Ishikawa (cell line): ENCODE data around the gene MBTPS1.

Experiments used
- CEBPB ChIP-seq: IDR thresholded peaks from 2 replicates; pipeline ENCODE4 v1.6.1; 2012
- CREB1 ChIP-seq: IDR thresholded peaks from 2 replicates; pipeline ENCODE4 v1.6.1; 2012; ENCODE audit warnings: low read depth
- EP300 ChIP-seq: IDR thresholded peaks from 2 replicates; pipeline ENCODE4 v1.6.1; 2012; ENCODE audit warnings: borderline replicate concordance
- FOXM1 ChIP-seq: IDR thresholded peaks from 2 replicates; pipeline ENCODE4 v1.6.1; 2012; ENCODE audit warnings: low read depth, borderline replicate concordance
- NFIC ChIP-seq: IDR thresholded peaks from 2 replicates; pipeline ENCODE4 v1.6.1; 2012
- RAD21 ChIP-seq: IDR thresholded peaks from 2 replicates; pipeline ENCODE4 v1.6.1; 2012; ENCODE audit warnings: low read depth
- TCF12 ChIP-seq: IDR thresholded peaks from 2 replicates; pipeline ENCODE4 v1.6.1; 2012; ENCODE audit warnings: low read depth
- TEAD4 ChIP-seq: IDR thresholded peaks from 2 replicates; pipeline ENCODE4 v1.6.1; 2012
- YY1 ChIP-seq: IDR thresholded peaks from 2 replicates; pipeline ENCODE4 v1.6.1; 2012; ENCODE audit warnings: low read depth
- ZBTB7A ChIP-seq: IDR thresholded peaks from 2 replicates; pipeline ENCODE4 v1.6.1; 2012; ENCODE audit warnings: low read depth
- TF ChIP-seq, protein P1 (sequence below): IDR thresholded peaks from 2 replicates; pipeline ENCODE4 v1.6.1; 2012
- TF ChIP-seq, protein P2 (sequence below): IDR thresholded peaks from 2 replicates; pipeline ENCODE4 v1.6.1; 2012; ENCODE audit warnings: low read depth, mild to moderate bottlenecking
- TF ChIP-seq, protein P3 (sequence below): IDR thresholded peaks from 2 replicates; pipeline ENCODE4 v1.6.1; 2012

MBTPS1 gene

DNA sequence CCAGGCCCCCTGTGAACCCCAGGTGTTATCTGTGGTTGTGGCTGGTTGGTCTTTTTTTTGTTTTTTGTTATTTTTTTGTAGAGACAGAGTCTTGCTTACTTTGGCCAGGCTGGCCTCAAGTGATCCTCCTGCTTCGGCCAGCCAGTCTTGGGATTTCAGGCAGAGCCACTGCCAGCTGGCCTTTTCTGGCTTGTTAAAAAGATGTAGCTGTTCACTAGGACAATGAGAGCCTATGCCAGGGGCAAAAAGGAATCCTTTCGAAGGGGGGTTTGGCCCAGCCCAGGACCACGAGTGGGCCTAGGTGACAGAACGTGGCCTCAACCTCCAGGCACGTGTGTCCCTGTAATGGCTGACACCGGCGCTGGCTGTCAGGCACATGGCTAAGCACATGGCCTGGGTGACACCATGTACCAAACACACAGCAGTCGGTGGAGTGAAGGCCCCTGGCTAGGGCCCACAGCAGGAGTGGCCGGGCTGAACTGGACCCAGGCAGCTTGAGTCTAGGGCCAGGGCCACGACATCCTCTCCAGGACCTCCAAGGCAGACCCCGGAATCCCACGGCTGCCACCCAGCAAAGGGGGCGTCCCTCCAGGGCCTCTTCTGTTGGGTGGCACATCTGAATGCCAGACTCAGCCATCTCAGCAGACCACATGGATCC, 67.2 kb downstream of the MBTPS1 start:
- TF ChIP-seq TEAD4 (no peak), ZBTB7A (no peak)

DNA sequence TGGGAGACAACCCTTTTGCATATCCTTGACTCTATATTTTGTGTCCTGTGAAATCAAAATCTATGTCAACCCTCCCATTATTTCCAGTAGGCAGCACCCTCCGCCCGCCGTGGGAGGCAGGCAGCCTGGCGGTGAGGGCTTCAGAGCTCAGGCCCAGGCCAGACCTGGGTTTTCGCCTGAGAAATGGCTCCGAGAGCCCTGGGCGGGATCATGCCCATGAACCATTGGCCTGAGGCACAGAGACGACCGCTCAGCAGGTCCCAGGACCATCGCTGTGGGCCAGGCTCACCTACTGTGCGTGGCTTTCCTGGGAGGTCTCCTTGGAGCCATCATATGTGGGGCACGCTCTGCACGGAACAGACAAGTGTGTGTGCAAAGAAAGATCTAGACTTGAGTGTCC, 67.9 kb downstream of the MBTPS1 start:
- TF ChIP-seq TCF12 (no peak), ZBTB7A (no peak)

DNA sequence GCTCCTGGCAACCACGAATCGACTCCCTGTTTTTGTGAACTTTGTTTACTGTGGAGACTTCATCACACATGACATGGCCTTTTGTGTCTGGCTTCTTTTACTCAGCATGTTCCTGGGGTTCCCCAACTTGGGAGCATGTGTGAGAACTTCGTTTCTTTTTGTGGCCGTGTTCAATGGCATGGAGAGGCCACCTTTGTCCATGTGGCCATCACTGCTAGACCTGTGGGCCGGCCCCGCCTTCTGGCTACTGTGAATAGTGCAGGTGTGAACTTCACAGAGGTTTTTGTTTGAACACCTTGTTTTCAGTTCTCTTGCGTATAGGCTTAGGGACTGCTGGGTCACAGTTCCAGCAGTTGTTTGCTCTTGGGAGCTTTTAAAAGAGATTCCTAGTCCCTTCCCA, 68.5 kb downstream of the MBTPS1 start:
- TF ChIP-seq, protein P1, sequence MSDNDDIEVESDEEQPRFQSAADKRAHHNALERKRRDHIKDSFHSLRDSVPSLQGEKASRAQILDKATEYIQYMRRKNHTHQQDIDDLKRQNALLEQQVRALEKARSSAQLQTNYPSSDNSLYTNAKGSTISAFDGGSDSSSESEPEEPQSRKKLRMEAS: 0 out of 2 replicates have a peak, but pooled peaks have one; percentile 38
- no peak for TF ChIP-seq CEBPB
- TF ChIP-seq RAD21: peak; percentile 65

DNA sequence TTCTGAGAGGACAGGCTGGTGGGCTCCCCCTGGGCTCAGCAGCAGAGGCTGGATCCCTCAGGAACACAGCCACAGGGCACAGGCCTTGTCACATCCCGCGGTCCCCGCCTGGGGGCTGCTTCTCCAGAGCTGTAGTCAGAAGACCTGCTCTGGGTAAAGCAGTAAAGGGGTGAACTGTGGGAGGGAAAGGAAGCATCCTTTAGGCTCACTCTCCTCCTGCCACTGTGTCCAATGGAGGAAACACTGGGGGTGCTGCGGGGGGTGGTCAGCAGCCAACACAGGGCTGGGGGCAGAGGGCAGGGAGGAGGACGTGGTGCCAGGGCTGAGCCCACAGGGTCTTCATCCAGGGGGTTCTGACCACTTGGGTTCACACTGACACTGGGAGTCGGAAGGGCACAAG, 69.1 kb downstream of the MBTPS1 start:
- no peak for TF ChIP-seq NFIC
- no peak for TF ChIP-seq YY1
- TF ChIP-seq FOXM1: no peak
- TF ChIP-seq TCF12: no peak

DNA sequence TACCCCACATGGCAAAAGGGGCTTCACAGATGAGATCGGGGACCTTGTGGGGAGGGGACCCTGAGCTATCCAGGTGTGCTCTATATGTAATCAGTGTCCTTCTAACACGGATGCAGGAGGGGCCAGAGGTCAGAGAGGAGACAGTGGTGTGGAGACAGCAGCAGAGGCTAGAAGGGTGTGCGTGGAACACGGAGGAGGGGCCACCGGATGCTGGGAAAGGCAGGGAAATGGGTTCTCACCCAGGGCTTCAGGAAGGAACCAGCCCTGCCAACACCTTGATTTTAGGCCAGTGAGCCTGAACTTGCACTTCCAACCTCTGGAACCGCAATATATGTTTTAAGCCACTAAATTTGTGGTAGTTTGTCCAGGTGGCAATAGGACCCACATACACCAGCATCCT, 69.5 kb downstream of the MBTPS1 start:
- TF ChIP-seq, protein P2, sequence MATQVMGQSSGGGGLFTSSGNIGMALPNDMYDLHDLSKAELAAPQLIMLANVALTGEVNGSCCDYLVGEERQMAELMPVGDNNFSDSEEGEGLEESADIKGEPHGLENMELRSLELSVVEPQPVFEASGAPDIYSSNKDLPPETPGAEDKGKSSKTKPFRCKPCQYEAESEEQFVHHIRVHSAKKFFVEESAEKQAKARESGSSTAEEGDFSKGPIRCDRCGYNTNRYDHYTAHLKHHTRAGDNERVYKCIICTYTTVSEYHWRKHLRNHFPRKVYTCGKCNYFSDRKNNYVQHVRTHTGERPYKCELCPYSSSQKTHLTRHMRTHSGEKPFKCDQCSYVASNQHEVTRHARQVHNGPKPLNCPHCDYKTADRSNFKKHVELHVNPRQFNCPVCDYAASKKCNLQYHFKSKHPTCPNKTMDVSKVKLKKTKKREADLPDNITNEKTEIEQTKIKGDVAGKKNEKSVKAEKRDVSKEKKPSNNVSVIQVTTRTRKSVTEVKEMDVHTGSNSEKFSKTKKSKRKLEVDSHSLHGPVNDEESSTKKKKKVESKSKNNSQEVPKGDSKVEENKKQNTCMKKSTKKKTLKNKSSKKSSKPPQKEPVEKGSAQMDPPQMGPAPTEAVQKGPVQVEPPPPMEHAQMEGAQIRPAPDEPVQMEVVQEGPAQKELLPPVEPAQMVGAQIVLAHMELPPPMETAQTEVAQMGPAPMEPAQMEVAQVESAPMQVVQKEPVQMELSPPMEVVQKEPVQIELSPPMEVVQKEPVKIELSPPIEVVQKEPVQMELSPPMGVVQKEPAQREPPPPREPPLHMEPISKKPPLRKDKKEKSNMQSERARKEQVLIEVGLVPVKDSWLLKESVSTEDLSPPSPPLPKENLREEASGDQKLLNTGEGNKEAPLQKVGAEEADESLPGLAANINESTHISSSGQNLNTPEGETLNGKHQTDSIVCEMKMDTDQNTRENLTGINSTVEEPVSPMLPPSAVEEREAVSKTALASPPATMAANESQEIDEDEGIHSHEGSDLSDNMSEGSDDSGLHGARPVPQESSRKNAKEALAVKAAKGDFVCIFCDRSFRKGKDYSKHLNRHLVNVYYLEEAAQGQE: no peak
- TF ChIP-seq YY1: no peak
- TF ChIP-seq TCF12: no peak

DNA sequence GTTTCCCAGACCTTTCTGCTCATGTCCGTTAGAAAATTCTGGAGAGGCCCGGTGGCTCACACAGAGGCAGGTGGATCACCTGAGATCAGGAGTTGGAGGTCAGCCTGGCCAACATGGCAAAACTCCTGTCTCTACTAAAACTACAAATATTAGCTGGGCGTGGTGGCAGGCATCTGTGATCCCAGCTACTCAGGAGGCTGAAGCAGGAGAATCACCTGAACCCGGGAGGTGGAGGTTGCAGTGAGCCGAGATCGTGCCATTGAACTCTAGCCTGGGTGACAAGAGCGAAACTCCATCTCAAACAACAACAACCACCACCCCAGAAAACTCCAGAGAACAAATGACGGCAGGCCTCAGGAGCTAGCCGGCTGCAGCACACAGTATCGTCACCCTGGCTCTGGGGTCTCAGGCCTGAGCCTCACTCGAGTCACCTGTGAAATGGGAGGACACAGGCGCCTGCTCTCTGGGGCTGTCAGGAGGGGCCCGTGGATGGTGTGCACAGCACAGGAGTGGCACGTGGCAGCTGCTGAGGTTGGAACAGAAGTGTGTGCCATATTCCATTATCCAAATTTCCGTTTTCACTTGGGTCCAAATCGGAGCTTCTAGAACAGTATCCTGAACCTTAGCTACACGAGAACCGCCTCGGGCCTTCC, 70.8 kb downstream of the MBTPS1 start:
- TF ChIP-seq CREB1 (no peak), ZBTB7A (no peak)

DNA sequence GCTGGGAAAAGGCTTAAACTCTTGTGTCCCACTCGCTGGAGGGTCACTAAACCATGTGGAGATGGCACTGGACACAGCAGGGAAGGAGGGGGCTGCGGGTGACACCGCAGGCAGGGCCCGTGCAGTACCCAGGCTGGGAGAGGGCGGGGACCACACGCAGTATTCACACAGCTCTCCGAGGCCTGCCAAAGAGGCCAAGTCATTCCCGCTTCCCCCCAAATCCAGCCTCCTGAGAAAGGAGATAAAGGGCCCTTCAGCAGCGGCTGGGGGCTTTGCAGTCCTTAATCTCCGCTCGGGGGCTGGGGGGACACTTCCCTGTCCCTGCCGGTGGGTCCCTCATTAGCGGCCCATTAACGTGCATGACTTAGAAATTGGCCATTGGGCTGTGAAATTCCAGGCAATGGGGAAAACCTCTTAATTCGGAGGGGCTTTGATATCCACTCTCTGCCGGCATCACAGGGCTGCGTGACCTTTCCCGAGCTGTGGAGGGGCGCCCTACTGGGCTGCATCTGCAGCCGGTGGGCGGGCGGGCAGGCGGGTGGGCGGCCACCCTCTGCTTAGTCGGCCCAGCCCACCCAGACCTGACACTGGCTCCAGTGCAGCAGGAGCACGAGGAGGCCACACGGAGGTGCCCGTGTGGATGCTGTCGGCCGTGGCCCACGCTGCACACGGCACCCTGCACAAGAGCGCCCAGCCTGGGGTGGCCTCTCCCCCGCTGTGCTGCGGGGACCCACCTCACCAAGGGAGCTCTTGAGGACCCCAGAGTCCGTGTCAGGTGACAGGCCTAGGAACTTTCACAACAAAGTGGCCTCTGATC, 71.5 kb downstream of the MBTPS1 start:
- TF ChIP-seq CEBPB (no peak), RAD21 (no peak), CREB1 (no peak)

DNA sequence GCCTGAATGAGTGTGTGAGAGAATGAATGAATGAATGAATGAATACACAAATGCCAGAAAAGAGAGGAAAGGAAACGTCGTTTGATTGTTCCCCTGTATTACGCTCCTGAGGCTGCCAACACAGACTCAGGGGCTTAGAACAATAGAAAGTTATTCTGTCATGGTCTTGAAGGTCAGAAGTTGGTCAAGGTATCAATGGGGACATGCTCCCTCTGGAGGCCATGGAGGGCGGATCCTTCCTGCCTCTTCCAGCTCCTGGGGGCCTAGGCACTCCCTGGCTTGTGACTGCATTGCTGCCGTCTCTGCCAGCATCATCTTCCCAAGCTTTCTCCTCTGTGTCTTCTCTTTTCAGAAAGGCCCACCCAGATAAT, 72.6 kb downstream of the MBTPS1 start:
- TF ChIP-seq RAD21: peak; percentile 52
- TF ChIP-seq TEAD4: no peak
- TF ChIP-seq TCF12: no peak
- TF ChIP-seq, protein P3, sequence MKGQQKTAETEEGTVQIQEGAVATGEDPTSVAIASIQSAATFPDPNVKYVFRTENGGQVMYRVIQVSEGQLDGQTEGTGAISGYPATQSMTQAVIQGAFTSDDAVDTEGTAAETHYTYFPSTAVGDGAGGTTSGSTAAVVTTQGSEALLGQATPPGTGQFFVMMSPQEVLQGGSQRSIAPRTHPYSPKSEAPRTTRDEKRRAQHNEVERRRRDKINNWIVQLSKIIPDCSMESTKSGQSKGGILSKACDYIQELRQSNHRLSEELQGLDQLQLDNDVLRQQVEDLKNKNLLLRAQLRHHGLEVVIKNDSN: no peak
- no peak for TF ChIP-seq YY1
- TF ChIP-seq FOXM1: no peak
- no peak for TF ChIP-seq NFIC
- no peak for TF ChIP-seq EP300

DNA sequence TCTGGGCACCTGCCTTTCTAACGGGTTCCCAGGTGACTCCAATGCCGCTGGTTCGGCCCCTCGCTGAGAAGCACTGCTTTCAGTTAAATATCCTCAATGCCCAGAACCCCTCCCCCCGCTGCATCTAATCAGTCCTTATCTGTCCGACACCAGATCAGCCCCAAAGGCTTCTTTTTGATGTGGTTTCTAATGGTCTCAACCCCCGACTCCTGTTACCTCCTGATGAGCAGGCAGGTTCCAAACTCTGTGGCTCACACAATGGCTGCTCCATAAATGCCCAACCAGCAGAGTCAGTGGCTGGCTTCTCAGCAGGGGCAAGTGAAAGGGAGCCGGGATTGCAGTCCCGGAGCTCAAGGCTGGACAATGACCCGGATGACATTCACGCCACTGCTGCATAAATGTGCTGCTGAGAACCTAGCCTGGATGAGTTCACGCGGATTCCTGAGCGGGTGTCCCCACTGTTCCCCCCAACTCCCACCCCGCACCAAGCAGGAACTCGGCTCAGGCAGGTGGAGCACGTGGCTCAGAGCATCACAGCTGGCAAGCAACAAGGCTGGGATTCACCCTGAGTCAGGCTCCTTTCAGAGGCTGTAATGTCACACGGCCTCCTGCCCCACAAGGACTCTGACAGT, 73.1 kb downstream of the MBTPS1 start:
- TF ChIP-seq CREB1 (no peak), CEBPB (no peak), YY1 (0 out of 2 replicates have a peak, but pooled peaks have one; percentile 26)
- TF ChIP-seq, protein P1: 0 out of 2 replicates have a peak, but pooled peaks have one; percentile 28
